ENCODE results near the gene OR7G3.
A peak's percentile ranks its signal among the peaks of the same experiment; 100 is the strongest.

OR7G3 gene

GRCh38 chr19:9126900-9127405 lies at the start of gene OR7G3:
Gene OR7G3 (minus strand): TSS chr19:9126950. CDS start chr19:9126950, 0 bp downstream.
- no peak for DNase-seq

GRCh38 chr19:9175326-9175725 lies 48.6 kb upstream of the OR7G3 start:
- DNase-seq, result no peak

DNA sequence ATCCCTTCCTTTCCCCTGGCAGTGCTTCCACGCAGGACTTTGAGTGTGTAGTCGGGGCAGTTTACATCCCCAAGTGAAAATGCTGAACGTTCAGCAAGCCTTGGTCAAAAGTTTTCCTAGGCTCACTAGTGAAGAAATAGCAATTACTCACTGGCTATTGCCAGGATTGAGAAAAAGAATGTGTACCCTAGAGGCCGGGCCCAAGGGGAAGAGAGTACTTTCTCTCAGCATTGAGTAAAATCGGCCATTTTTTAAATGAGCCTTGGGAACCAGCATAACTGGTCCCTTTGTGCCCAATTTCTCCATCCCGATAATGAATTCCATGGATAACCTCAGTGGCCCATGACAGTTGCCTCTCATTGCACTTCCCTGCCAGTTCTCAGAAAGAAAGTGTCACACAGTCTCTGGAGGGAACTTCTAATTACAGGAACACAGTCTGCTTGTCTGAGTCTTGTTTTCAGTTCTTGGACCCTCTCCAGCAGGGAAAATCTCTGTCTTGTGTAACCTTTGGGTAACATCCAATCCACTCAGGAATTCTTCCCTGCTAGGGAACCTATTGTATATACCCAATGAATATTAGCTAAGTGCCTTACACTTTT lies 44.7 kb upstream of the OR7G3 start:
- DNase-seq, result no peak

DNA sequence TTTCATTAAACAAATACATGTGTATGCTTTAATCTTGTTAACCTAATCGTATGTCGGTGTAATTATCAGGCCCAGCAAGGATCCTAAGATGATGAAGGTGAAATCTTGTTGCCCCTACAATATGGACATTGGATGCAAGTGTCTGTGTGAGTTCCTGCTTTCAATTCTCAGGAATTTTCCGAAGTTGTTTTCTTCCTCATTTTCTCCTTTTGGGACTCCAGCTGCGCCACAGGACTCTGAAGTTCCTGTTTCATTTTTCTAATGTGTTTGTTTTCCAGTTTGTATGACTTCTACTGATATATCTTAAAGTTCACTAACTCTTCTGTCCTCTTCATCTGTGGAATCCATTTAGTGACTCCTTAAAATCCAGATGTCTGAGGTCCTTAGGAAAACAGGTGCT lies 40.1 kb upstream of the OR7G3 start:
- DNase-seq, result no peak

- DNase-seq, result no peak
These were observed 38.5 kb upstream of the OR7G3 start for GRCh38 chr19:9165261-9165660.

DNA sequence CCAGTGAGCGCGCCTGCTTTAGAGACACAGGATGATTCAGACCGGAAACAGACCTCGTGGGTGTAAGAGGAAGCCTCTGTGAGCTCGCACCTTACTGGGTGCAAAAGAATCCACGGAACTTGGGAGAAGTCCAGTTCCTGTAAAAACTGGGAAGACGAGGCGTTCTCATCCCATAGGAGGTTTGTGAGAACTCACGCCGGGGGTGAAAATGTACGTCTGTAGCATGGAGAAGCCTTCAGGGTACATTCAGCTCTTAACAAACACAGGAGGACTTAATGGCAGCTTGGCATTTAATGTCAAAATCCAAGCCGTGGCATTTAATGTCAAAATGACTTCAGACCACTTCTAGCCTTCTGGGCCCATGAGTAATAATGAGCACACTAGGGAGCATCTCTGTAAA lies 34.7 kb upstream of the OR7G3 start:
- DNase-seq, result no peak

DNA sequence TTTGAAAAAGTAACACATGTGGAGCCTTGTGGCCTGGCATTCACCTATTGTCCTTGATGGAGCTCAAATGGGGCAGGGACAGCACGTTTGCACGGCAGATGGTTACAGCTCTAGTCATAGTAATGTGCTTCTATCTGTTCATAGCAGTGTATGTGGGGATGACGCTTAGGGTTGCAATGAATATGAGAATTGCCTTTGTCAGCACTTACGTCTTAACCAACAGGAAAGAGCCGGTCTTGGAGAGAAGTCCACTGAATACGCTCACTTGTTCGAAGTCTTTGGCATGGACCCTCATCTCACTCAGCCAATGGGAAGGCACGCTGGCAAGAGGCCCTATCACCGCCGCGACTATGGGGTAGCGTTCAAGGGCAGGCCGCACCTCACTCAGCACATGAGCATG lies 33.1 kb upstream of the OR7G3 start:
- DNase-seq, result no peak

- no peak for DNase-seq
These were observed 29.6 kb upstream of the OR7G3 start for GRCh38 chr19:9156304-9156703.

DNA sequence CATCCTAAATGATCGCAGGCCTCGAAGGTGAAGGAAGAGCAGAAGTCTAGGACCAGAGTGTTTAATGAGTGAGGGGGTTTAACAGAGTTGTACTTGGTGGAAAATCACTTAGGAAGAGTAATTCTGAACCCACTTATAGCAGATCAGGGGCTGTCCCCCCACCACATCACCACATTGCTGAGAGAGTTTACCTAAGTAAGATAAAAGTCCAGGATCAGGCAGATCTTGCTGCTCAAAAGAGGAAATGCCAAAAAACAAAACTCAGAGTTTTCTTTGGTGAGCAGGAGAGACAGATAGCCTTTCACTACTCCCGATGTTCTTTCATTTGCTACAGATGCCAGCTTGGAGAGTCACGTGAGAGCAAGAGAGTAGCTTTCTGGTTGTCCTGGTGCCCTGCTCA lies 28.8 kb upstream of the OR7G3 start:
- DNase-seq, result no peak

GRCh38 chr19:9151367-9151766 lies 24.6 kb upstream of the OR7G3 start:
- DNase-seq, result no peak

DNA sequence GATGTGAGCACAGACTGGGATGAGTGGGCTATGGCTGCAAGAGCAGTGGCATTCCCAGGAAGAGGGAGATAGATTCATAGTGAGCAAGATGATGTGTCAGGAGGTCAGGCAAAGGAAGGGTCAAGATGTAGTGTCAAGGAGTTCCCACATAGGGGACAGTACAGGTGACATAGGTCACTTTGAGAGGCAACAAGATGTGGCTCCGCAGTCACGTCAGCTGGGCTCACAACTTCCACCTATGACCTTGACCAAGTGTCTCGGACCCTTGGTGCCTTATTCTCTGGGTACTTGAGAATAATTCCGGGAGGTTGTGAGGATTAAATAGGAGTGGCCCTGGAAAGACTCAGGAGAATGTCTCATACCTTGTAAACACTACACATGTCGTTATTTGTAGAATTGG lies 23.9 kb upstream of the OR7G3 start:
- DNase-seq, result no peak

- DNase-seq, result no peak
These were observed 23.2 kb upstream of the OR7G3 start for GRCh38 chr19:9149997-9150396.

- DNase-seq, result no peak
These were observed 21.9 kb upstream of the OR7G3 start for GRCh38 chr19:9148697-9149096.

- DNase-seq, result no peak
These were observed 20.1 kb upstream of the OR7G3 start for GRCh38 chr19:9146882-9147281.

DNA sequence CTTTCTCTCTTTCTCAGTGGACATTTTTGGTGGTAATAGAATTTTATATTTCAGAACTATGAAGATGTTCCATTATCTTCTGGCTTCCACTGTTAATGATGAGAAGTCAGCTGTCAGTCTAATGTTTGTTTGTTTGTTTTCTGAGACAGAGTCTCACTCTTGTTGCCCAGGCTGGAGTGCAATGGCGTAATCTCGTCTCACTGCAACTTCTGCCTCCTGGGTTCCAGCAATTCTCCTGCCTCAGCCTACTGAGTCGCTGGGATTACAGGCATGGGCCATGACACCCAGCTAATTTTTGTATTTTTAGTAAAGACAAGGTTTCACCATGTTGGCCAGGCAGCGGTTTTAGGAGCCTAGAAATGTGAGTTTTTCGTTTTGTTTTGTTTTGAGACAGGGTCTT lies 18.2 kb upstream of the OR7G3 start:
- no peak for DNase-seq

- DNase-seq, result peak; percentile 62 to 90 (median 84)
These were observed 13.6 kb upstream of the OR7G3 start, which contains the start of gene ZNF317 for GRCh38 chr19:9140159-9140874. Gene ZNF317 (plus strand): TSS chr19:9140397. CDS start chr19:9156017, 15,620 bp downstream.

- no peak for DNase-seq
These were observed 12.9 kb upstream of the OR7G3 start for GRCh38 chr19:9139609-9140158.

DNA sequence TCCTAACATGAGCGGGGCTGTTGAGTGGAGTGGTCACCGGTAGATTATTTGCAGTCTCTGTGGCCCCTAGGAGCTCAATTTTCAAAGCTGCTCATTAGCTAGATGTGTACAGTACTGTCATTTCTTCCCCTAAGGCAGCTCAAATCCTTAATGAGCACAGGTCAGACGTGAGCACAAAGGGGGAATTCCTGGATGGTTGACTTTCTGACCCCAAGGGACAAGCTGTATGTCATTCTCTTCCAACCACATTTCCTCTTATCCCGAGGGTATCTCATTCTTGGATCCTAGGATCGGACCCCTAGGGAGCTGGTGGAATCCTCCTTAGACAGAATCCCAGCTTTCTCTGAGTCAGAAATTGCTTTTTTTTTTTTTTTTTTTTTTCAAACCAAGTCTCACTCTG lies 5.7 kb upstream of the OR7G3 start:
- no peak for DNase-seq

DNA sequence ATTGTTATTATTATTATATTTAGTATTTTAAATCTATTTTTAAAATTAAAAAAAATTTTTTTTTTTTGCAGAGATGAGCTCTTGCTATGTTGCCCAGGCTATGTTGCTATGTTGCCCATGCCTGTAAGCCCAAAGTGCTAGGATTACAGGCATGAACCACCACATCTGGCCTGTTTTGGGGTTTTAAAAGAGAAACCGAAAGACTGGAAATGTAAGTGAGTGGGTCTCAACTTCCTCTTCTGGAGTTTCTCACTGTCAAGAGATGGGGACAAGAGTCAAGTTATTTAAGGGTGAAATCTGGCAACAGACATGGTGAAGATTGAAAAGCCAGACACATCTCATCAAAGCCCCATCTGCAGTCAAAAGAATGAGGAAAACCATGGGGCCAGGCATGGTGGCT lies 4.2 kb upstream of the OR7G3 start:
- no peak for DNase-seq

- no peak for DNase-seq
These were observed 1.4 kb upstream of the OR7G3 start for GRCh38 chr19:9128171-9128570.

DNA sequence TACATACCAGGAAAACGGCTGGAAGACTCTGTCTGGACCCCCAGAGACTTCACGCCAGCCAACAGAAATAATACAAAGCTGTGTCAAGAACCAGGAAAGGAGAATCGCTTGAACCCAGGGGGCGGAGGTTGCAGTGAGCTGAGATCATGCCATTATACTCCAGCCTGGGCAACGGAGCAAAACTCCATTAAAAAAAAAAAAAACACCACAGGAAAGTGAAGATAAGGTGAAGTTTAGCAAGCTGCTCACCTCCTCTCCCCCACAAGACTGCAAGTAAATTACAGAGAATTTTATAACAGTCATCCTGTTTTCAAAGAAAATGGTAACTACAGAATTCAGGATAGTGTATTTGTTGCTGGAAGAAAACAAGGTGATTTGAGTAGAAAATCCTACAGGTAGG lies 10.2 kb downstream of the OR7G3 start:
- DNase-seq, result no peak

DNA sequence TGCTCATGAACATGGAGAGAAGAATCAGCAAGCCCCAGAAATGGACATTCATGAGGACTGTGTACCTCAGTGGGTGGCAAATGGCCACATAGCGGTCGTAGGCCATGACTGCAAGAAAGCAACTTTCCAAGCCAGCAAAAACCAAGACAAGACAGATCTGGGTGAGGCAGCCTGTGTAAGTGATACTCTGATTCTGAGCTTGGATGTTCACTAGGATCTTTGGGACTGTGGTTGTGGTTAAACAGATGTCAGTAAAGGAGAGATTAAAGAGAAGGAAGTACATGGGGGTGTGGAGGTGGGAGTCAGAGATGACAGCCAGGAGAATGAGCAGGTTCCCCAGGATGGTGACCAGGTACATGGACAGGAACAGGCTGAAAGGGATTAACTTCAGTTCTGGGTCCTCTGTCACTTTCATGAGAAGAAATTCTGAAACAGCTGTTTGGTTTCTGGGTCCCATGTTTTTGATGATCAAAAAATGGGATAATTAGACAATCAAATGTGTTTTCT lies 11.4 kb downstream of the OR7G3 start, which contains the start of gene OR7G1:
Gene OR7G1, minus strand, starts transcription at position 457 of the 507 bp plus-strand sequence. Its CDS starts 0 bp downstream, at position 457.
- no peak for DNase-seq

GRCh38 chr19:9109959-9110358 lies 16.8 kb downstream of the OR7G3 start:
- DNase-seq, result no peak

GRCh38 chr19:9107375-9107774 lies 19.4 kb downstream of the OR7G3 start, which contains the start of gene OR7G2:
Gene OR7G2 (minus strand): TSS chr19:9107475. CDS start chr19:9103243, 4,232 bp downstream.
- DNase-seq, result no peak

Data from C1 segment of cervical spinal cord (tissue), 14 donors.